Right atrium auricular region (tissue), 2 donors: ENCODE results near the gene GJA3. TPM values are rescaled to one million over a fixed set of nuclear protein-coding genes. Genes with fewer than 3 reads are reported as not detected.

Experiments
- DNase-seq: peaks from one replicate; pipeline ENCODE4 v3.0.0-alpha.2; 2019; ENCODE audit warnings: low spot score
- H3K27ac ChIP-seq, 2 donors: fragments of 200-600 bp; sonication (generic); 1 replicate in 1 of 2; 2 replicates in 1 of 2; pipeline ENCODE4 v1.5.1; 2016 to 2019
- H3K27me3 ChIP-seq, 2 donors: fragments of 200-600 bp; sonication (generic); one replicate each; pipeline versions ENCODE4 v1.5.1 to v1.6.0; 2017 to 2019
- H3K36me3 ChIP-seq: fragments of 200-600 bp; sonication (generic); one replicate; pipeline ENCODE4 v1.5.1; 2016
- H3K4me1 ChIP-seq, 2 donors: fragments of 200-600 bp; sonication (generic); one replicate each; pipeline versions ENCODE4 v1.5.1 to v1.6.0; 2017 to 2019
- H3K4me3 ChIP-seq, 2 donors: fragments of 200-600 bp; sonication (generic); 1 replicate in 1 of 2; 2 replicates in 1 of 2; pipeline ENCODE4 v1.5.1; 2017 to 2019; ENCODE audit warnings: mild to moderate bottlenecking in 1 of 2, moderate library complexity in 1 of 2
- H3K9me3 ChIP-seq, 2 donors: fragments of 200-600 bp; sonication (generic); one replicate each; pipeline ENCODE4 v1.5.1; 2019
- CTCF ChIP-seq, 2 donors: fragments of 200-600 bp; sonication (generic); IDR thresholded peaks; one replicate each; pipeline ENCODE4 v1.5.1; 2019; ENCODE audit warnings: antibody characterized with exemption in 2 of 2
- total RNA-seq, 2 donors: library from RNA; depleted of rRNA; stranded (reverse); fragments of >200 nt; gene quantifications; one replicate each; pipeline ENCODE4 v1.1.0, GENCODE V29; 2016

The GJA3 gene
- total RNA-seq, 2 donors from 2014 or later: 3.2 to 8.5 TPM

- DNase-seq: no peak
- H3K4me1 ChIP-seq: peaks cover 0 to 19% of the 10 kb centered on the region in 2 donors
- H3K4me3 ChIP-seq: no peak overlapping the region
- no peaks in the 10 kb centered on the region for H3K27me3 ChIP-seq
- H3K36me3 ChIP-seq: no peaks in the 10 kb centered on the region
- H3K9me3 ChIP-seq: no peaks in the 10 kb centered on the region
- H3K27ac ChIP-seq: no peak overlapping the region
- no peak for TF ChIP-seq CTCF (IDR thresholded peaks at IDR 0.05)
These were observed 16.6 kb downstream of the GJA3 start for GRCh38 chr13:20144141-20144850.

- peak; percentile 43 for DNase-seq
- Histone ChIP-seq H3K4me3 (no peak overlapping the region), H3K27me3 (no peaks in the 10 kb centered on the region), H3K36me3 (no peaks in the 10 kb centered on the region), H3K9me3 (no peaks in the 10 kb centered on the region), H3K4me1 (peaks cover 0 to 17% of the 10 kb centered on the region in 2 donors), H3K27ac (no peak overlapping the region)
- no peak for TF ChIP-seq CTCF (IDR thresholded peaks at IDR 0.05)
These were observed 17.8 kb downstream of the GJA3 start for GRCh38 chr13:20142927-20143480.

GRCh38 chr13:20142023-20142926, 18.6 kb downstream of the GJA3 start:
- peak; percentile 26 for DNase-seq
- no peak for TF ChIP-seq CTCF (IDR thresholded peaks at IDR 0.05)
- Histone ChIP-seq H3K27ac (peak overlapping the region; percentile 59 to 69), H3K4me1 (peaks cover 0 to 17% of the 10 kb centered on the region in 2 donors), H3K27me3 (no peaks in the 10 kb centered on the region), H3K36me3 (no peaks in the 10 kb centered on the region), H3K9me3 (no peaks in the 10 kb centered on the region), H3K4me3 (no peak overlapping the region)

GRCh38 chr13:20141238-20142022, 19.4 kb downstream of the GJA3 start:
- Histone ChIP-seq H3K36me3 (no peaks in the 10 kb centered on the region), H3K4me3 (no peak overlapping the region), H3K27me3 (no peaks in the 10 kb centered on the region), H3K9me3 (no peaks in the 10 kb centered on the region), H3K4me1 (peaks cover 0 to 17% of the 10 kb centered on the region in 2 donors), H3K27ac (peak overlapping the region; percentile 60 to 69)
- peak; percentile 57 for DNase-seq
- TF ChIP-seq CTCF (IDR thresholded peaks at IDR 0.05): no peak

GRCh38 chr13:20140487-20140886, 20.4 kb downstream of the GJA3 start:
- TF ChIP-seq CTCF (IDR thresholded peaks at IDR 0.05): no peak
- Histone ChIP-seq H3K36me3 (no peaks in the 10 kb centered on the region), H3K4me1 (peaks cover 0 to 17% of the 10 kb centered on the region in 2 donors), H3K9me3 (no peaks in the 10 kb centered on the region), H3K27me3 (no peaks in the 10 kb centered on the region), H3K27ac (peak overlapping the region; percentile 60 to 69), H3K4me3 (no peak overlapping the region)
- peak; percentile 40 for DNase-seq
